HG03342 (cell line): Measurements from ENCODE around the gene DYTN.

Source experiments
- ATAC-seq: cut with Tn5 transposase; IDR thresholded peaks from one replicate; pipeline ENCODE4 v1.9.1; 2021; ENCODE audit warnings: mild to moderate bottlenecking, moderate library complexity; ENCODE audit not compliant: unreplicated experiment

The DYTN gene

DNA sequence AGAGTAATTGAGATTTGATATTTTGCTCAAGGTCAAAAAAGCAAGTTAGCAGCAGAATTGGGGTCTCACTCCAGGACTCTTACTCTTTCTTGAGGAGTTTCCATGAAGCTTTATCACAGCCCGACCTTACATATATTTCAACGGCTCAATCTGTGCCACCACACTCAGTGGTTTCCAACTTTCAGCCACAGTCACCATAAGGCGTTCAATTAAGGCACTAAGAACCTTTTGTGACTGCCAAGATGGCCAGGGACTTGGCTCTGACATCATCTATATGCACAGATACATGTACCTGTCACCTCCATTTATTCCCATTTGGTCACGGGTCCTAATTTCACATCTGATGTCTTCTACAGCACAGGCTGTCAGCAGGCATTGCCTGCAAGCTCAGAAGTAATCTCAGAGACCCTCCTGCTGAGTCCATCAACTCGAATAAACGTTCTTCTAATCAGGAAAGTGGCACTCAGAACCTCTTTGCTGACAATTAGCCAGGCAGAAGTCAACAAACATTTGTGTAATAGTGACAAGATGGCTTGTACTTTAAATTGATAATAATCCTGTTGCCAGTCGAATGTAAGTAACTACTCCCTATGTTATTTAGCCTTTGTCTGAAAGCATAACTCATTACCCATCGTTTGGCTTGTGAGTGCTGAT is 16.1 kb downstream of the DYTN start:
- ATAC-seq: no peak

DNA sequence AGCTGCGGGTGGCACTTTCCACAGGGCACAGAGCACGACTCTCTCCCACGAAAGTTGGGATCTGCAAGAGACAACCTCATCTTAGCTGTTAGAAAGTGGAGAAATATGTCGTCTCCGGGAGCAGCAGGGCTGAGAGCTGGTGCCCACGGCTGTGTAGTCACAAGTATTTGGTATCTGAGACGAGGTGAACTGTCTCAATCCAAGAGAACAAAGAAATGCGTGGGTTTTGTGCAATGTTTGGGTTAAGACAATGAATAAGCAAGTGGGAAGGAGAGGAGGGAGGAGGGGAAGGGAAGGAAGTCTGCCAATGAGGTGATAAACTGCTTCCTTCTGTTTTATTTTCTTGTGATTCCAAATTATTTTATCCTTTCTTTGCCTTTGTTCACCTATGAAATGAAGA is 18.0 kb downstream of the DYTN start:
- ATAC-seq: no peak

DNA sequence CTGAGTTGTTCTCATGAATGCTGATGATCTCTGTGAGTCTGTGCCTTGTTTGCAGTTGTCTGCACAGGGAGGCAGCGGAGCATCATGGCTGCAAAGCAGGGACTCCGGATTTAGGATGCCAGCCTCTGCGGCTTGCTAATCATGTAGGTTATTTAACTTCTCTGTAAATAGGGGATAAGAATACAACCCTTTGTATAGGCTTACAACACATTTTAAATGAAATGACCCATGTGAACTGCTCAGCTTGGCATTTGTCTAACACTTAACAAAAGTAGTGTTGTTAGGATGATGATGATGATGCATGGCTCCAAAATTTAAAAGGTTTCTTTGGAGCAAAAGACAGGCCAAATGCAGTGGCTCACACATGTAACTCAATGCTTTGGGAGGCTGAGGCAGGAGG is 19.4 kb downstream of the DYTN start:
- no peak for ATAC-seq

DNA sequence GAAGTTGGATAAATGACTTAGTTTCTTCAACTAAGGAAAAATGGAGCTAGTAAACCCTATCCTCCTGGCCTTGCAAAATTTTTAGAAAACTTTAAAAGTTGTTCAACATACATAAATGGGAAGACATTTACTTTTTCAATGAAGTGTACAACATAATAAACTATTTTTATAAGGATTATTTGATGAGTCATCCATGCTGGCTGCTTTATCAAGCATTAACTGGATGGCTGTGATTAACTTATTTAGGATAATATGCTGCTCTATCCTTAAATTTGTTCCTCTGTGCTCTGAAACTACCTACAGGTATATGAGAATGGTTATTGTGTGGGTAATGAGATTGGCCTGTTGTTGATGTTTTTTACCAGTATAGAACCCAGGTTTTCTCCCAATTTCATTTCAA is 21.3 kb downstream of the DYTN start:
- ATAC-seq: no peak

DNA sequence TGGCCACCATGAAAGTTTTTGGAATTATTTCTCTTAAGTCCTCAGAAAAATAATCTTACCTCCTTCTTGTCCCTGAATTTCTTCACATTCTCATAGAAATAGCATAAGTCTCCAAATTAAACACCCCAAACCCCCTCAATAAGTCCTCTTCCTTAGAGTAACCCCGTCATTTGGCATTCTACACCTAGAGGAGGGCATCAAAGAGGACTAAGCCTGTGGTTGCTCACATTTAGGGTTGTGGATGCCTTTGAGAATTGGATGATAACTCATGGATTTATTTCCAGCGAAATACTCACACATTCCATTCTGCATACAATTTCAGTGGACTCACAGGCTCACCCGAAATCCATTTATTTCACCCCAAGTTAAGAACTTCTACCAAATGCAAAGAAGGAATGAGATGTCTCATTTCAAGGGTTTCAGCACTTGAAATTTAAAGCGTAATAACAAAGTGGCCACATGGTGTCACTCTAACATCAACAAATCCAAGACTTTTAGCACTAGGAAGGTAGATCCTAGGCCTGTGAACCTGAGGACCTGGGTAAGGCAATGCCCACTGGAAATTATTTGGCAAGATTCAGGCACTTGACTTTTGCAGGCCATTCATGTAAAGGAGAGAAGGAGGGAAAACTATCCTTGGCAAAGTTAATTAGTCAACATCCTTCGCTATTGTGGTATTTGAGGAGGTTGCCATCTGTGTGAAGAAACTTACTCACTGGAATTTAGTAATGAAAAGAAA is 24.6 kb downstream of the DYTN start:
- no peak for ATAC-seq

DNA sequence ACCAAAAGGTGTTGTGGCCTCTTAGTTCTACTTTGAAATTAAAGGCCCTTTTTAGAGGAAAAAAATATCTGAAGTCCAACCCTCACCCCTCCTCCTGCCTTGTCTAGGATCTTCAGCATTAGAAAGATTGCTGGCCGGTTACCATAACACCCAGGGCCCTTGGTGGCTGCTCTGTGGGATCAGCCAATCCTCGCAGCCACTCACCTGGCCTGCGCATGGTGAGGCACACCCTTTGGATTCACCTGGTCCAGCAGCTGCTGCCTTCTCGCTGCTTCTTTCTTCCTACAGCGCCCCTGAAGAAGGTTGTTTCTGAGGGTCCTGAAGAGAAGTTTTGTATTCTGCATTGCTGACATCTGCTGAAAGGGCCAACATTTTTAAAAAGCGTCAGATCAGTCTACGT is 25.2 kb downstream of the DYTN start:
- ATAC-seq: no peak

DNA sequence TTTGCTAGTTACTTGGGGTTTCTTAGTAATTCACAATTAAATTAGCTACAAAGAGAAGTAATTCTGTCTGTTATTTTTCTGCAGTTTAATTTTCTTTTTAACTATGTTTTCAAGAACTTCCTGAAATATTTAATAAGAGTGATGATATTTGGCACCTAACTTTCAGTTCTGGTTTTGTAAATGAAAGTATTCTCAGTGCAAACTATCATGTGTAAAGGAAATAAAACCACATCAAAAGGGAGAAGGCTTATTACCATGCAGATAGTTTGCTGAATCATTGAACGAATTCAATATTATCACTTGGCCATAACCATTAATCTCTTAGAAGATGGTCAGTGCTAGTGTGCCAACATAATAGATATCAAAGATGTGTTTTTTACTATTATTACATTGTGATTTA is 29.2 kb downstream of the DYTN start:
- ATAC-seq: no peak

DNA sequence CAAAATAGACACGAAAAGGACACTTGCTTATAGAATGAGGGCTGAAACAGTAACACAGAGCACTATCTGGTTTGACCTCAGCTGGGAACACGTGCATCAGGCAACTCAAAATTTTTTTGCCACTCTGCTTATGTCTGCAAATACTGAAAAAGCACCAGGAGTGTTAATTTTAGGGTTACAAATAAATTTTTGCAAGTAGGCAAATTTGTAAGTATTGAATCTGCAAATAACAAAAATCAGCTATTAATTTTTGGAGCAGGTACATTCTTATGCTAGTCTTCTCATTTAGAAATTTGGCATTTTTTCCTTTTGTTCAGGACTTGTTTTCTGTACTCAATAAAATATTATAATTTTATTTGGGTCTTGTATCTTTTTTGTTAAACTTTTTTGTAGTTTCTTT is 29.7 kb downstream of the DYTN start:
- ATAC-seq: no peak

DNA sequence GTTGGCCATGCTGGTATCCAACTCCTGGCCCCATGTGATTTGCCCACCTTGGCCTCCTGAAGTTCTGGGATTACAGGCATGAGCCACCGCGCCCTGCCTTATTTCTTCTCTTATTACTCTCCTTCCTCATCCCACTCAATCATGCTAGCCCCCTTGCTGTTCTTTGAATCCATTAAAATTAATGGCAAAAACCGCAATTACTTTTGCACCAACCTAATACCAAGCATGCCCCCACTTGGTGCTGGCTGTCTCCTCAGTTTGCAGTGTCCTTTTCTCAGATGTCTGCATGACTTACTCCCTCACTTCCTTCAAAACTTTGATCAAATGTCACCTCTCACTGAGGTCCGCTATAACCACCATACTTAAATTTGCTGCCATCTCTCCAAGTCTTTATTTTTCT is 34.6 kb downstream of the DYTN start:
- ATAC-seq: no peak

DNA sequence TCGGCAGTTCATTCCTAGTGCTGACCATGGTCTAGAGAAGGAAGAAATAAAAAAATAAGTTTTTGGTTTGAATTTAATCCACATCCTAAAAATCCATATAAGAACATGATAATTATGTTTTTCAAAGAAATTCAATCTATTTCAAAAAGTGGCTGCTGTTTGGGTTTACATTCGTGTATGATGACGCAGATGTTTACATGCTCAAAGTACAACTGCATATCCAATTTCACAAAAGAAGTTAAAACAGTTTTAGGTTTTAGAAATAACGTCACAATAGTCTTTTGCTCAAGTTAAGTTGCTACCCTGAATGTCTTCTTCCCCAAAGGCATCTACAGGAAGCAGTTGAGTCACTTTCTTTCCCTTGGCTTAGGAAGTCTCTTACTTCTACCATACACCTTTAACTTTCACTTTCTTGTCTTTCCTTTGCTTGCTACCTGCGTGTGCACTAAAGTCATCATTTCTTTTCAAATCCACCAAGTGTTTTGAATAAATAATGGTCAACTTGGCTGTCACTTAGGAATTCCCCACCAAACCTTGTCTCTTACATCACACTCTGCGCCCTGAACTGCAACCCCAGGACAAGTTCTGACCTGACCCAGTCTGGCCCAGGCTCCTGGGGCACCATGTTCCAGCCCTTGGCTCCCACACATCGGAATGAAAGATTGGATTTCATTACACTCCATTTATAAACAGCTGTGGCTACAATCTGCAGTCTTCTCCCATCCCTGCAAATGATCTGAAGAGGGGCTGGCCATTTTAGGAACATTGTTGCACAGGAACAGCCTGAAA is 47.5 kb downstream of the DYTN start:
- ATAC-seq: no peak

DNA sequence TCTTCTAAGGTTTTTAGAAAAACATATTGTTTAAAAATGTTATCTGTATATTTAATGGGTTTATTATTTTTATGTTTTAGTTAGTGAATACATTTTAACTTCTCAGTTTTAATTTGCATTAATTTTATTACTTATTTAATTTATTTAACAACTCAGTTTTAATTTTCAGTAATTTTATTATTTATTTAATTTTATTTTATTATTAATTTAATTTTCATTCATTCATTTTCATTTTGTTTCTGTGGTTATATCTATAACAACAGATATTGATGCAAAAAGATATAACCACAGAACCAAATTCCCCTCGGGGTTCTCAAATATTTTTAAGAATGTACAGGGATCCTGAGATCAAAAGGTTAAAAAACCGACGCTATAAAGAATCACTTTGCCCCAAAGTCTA is 52.9 kb downstream of the DYTN start:
- ATAC-seq: no peak

DNA sequence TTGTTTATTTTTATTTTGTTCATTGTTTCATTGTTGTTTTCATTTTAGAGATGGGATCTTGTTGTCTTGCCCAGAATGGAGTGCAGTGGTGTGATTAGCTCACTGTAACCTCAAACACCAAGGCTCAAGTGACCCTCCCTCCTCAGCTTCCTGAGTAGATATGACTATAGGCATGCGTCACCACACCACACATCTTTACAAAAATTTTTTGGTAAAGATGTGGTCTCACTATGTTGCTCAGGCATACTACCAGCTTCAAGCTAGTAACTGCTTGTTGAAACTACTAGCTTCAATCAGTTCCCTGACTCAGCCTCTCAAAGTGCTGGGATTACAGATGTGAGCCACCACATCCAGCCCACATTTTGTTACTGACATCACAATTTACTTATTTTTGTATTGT is 61.1 kb downstream of the DYTN start:
- no peak for ATAC-seq

DNA sequence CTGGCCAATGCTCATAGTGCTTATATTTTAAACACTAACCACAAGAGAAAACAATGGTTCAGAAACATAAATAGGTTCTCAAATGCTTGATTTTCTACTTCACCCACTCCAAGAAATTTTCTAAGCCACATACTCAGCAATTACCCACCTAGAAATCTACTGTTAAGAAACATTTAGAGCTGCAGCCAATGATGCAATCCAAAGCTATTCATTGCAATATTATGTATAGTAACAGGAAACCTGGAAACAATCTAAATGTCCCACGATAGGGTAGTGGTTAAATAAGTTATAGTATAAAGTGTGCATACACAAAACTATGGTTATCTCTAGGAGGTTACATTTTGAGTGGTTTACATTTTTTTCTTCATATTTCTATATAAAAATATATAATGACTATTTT is 70.2 kb downstream of the DYTN start:
- ATAC-seq: no peak

DNA sequence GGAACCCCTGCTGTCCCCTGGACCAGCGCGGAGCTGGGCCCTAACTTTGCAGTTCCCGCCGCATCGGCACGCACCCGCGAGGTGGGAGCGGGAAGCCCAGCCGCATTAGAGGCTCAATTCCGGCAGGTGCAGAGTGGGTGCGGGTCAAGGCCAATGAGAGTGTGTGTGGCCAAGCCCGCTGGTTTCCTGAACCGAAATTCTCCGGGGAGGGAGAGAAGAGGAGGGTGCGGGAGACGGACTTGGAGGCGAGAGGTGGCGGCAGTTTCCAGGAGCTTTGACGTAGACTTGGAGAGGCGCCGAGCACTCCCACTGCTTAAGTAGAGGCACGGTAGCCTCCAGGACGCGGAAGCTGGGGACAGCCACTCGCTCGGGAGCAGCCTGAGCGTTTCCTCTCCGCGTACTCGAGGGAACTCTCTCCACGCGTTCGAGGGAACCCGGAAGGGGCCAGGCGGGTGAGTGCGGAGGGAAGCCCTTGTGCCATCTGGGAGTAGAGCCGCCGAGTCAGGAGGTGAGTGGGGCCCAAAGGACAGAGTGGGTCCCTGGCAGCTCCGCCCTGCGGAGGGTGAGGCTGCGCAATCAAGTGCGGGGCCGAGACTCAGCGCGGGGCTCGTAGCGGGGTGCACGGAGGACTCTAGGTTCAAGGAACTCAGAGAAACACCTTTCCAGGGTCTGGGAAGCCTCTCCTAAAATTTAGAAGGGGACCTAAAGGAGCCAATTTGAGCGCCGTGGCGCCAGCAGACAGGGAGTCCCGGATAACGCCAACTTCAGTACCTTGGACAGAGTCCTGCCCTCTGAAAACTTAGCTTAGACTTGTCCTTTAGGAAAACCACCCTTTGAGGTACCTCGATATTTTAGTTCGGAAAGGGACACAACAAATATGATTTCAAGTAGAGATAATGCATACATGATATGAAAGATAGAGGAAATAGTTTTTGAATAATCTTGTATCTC is 75.8 kb downstream of the DYTN start, which contains the start of gene FAM237A:
Gene FAM237A (plus strand): TSS at position 413 of the 951 bp plus-strand sequence. CDS start 1,750 bp downstream, outside the sequence.
- no peak for ATAC-seq

DNA sequence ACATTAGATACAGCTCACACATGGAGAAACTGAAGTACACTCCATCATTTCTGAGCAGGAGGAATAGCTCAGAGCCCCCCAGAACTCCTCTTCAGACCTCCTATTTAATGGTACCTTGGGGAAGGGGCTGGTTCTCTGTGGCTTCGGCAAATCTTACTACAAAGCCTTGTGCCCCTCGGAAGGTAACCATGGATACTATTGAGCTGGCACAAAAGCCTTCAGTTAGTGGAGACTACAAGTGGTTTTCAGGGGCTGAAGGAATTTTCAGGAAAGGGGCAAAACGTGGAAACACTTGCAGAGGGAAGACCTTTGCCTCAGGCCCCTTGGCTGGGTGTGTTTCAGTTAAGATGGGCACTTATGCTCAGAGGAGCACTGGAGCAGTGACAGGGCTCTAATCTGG is 77.0 kb downstream of the DYTN start:
- no peak for ATAC-seq

DNA sequence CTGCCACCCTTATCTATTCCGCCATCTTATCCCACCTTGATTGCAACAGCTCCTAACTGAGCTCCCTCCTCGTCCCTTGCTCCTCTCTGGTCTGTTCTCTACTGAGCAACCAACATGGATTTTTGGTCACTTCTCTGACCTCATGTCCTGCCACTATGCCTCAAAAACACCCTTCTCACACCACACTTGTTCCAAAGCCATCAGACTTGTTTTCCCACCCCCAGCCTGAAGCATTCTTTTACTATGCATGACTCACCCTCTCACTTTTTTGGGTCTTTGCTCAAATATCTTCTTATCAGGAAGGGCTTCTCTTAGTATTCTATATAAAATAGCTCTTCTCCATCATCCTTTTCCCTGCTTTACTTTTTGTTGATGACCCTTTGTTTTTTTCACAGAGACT is 78.6 kb downstream of the DYTN start:
- ATAC-seq: no peak

DNA sequence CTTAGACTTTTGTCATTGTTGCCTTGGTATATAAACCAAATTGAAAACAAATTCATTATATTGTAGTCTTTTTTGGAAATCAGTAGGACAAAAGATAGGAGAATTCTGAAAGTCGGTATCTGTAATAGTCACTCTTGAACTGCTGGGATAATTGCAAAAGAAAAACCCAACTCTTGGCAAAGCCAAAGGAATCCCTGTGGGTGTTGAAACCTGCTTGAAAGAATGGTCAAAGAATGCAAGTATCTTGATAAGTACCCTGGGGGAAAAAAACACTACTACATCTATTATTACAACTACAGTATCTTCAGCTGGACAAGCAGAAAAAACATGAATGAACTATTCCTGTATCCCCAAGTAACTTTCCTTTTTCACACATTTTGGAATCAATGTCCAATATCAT is 83.2 kb downstream of the DYTN start:
- no peak for ATAC-seq

DNA sequence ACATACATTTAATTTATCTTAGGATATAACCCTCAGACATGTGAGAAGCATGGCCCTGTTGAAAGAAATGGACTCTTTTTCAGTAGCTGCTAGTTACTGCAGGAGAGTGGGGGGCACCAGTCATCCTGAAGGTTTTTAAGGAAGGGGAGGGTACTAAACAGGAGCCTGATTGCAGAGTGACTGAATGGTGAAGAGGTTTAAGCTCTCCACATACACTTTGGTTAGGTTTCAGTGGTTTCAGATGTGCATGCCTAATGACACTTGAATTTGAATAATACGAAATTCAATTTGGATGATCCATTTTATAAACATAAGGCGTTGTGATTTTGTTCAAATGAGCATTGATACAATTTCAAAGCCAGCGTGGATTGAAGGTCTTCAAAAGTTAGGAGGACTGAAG is 86.9 kb downstream of the DYTN start:
- no peak for ATAC-seq

DNA sequence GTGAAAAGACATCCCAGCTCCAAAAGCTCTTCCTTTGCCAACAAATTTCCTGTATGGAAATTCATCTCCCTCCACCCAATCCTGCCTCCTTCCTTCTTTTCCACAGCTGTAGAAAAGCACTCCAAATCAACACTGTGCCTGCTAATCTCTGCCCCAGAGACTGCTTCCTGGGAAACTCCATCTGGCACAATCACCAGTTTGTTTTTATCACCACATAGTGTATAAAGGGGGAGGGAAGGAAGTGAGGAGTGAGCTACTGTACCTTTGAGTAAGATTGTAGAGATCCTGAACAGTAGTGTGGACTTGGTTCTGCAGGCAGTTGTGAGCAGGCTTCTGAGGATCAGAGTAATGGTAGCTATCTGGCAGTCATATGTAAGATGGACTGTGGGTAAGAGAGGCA is 90.6 kb downstream of the DYTN start:
- no peak for ATAC-seq

DNA sequence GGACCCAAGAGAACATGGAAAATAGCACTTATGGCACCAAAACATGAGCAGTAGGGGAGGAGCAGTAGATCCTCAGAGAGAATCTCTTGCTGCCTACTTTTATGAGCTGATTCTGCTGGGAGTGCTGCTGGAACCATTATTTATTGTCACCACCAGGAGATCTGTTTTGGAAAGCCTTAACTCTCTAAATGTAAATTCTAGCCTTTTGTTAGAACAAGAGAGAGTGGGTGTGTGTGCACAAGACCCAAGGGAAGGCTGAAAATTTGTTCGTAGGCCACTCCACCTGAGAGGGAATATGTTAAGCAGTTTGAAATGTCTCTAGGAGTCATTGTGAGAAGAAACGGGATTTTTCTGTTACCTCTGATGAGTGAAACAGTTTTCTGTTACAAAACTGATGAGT is 92.1 kb downstream of the DYTN start:
- no peak for ATAC-seq

DNA sequence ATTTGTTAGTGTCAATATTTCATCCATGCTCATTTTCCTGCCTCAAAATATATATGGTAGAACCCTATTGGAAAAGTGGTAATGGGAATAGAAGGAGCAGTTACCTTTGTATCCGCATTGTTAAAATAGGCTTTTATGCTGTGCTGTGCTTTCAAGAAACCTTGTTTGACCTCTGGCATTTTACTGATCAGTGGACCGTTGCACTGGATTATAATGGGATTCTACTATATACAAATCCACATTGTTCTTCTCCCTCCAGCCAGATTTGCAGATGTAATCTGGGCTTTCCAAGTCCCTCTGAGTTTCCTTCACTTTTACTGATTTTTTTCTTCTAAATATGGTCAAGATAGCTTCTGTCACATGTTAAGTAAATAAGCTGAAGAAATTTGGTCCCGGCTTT is 99.2 kb downstream of the DYTN start:
- no peak for ATAC-seq
